GM12873 (cell line): Measurements from ENCODE around the gene MARCHF6.

Experiments used
- TF ChIP-seq, protein P1 (sequence below): IDR thresholded peaks from 2 replicates; pipeline ENCODE4 v1.5.1; 2012; ENCODE audit warnings: low read depth, mild to moderate bottlenecking, moderate library complexity, low read length, control low read depth; ENCODE audit not compliant: insufficient read depth; ENCODE audit errors: missing control alignments

Gene MARCHF6

DNA sequence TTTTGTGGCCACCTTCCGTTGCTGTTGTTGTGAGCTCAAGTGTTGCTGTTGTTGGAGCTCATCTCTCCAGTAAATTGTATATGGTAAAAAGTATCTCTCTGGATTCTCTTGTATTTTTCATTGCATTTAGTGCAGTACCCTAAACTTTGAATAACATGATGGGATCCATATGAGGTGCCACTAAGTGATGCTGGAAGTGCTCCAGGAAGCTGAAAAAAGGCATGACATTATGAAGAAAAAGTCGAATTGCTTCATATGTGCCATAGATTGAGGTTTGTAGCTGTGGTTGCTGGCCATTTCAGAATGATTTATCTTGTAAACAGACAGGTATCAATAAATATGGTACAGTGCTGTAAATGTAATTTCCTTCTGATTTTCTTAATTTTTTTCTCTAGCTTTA, 5.5 kb downstream of the MARCHF6 start:
- TF ChIP-seq, protein P1, sequence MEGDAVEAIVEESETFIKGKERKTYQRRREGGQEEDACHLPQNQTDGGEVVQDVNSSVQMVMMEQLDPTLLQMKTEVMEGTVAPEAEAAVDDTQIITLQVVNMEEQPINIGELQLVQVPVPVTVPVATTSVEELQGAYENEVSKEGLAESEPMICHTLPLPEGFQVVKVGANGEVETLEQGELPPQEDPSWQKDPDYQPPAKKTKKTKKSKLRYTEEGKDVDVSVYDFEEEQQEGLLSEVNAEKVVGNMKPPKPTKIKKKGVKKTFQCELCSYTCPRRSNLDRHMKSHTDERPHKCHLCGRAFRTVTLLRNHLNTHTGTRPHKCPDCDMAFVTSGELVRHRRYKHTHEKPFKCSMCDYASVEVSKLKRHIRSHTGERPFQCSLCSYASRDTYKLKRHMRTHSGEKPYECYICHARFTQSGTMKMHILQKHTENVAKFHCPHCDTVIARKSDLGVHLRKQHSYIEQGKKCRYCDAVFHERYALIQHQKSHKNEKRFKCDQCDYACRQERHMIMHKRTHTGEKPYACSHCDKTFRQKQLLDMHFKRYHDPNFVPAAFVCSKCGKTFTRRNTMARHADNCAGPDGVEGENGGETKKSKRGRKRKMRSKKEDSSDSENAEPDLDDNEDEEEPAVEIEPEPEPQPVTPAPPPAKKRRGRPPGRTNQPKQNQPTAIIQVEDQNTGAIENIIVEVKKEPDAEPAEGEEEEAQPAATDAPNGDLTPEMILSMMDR = no peak

DNA sequence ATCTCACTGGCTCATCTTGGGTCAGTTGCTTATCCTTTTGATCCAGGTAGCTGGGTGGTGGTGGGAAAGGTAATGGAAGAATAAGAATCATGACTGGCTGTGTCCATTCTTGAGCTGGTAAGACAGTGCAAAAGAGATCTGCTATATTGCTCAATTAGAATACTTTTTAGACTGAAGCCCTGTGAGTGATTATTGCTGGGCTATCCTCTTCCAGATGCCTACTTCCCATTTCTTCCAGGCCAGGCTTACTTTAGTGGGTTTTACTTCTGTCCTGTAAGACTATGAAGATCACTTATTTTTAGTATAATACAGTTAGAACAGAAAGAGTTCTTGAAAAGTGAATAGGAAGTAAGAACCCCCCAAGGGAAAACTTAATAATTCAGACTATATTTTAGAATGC, 7.2 kb downstream of the MARCHF6 start:
- TF ChIP-seq, protein P1 = no peak

DNA sequence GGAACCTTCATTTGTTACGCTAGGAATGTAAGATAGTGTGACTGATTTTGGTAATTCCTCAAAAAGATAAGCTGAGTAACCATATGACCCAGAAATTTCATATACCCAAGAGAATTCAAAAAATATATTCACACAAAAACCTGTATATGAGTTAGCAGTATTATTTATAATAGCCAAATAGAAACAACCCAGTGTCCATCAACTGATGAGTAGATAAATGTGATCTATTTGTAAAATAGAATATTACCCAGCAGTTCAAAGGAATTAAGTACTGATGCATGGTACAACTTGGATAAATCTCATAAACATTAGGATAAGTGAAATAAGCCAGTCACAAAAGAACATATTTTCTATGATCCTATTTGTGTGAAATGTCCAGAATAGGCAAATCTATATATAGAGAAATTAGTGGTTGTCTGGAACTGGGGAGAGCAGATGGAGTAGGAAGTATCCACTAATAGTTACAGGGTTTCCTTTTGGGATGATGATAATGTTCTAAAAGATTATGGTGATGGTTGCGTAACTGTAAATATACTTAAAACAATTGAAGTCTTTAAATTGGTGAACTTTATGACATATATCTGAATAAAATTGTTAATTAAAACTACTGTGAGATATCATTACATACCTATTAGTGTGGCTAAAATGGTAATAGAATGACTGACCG, 10.2 kb downstream of the MARCHF6 start:
- TF ChIP-seq, protein P1 = no peak

DNA sequence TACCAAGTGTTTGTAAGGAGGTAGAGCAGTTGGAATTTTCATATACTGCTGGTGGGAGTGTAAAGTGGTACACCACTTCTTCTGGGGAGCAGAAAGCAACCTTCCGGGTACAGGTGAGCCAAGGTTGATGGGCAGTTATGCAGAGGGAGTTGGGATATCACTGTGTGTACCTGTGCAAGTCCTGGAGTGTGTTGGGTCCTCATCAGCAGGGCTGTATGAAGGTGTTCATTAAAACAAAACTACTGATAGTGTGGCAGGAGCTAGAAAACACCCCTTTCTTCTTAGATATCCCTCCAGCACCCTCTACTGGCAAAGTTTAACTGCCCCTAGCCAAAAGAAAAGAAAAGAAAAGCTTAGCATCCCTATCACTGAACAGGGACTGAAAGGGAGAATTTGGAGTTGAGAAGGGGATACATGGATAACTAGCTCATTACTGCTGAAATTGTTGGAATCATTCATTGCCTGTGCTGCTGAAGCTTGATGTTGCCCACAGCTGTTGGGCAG, 10.7 kb downstream of the MARCHF6 start:
- TF ChIP-seq, protein P1 = peak; percentile 40

DNA sequence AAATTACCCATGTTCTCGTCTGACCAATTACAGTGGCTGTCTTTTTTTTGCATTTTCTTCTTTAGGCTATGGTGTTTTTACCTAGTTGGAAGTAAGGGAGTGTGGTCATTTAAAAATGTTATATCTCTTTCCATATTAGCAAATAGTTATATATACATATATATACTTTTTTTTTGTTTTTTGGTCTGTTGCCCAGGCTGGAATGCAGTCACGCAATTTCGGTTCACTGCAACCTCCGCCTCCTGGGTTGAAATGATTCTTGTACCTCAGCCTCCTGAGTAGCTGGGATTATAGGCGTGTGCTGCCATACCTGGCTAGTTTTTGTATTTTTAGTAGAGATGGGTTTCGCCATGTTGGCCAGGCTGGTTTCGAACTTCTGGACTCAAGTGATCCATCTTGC, 12.3 kb downstream of the MARCHF6 start:
- TF ChIP-seq, protein P1 = no peak

DNA sequence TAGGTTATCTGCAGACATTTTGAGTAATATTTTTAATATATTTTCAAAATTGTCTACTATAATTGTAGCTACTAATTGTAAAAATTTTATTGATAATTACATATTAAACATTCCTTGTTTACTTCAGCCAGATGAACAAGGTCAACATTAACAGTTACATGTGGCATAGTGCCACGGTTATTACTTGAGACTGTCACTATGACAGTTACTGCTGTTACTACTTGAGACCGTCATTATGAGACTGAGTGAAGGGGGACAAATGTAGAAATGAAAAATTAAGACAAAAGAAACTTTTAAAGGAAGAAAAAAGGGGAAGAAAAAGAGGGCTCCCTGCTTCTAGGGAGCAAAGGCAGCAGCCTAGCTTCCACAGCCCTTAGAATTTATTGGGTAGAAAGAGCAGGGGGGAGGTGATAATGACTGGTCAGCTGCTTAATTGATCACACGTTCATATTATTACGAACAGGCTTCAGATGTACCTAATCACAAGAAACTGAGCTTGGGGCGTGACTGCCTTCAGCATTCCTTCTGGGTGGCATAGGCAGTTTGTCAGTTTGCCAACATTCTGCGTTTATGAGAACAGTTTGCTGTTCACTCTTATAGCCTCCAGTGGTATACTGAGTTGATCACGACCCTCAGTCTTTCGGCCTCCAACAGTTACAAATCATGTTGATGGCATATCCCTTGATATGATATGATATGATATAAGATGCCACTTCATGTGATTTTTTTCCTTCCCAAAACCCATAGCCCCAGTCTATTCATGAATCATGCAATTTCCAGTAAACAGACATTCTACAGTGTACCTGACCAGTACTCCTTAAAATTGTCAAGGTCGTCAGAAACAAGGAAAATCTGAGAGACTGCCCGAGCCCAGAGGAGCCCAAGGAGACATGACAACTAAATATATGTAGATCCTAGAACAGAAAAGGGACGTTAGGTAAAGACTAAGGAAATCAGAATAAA, 13.1 kb downstream of the MARCHF6 start:
- TF ChIP-seq, protein P1 = no peak

DNA sequence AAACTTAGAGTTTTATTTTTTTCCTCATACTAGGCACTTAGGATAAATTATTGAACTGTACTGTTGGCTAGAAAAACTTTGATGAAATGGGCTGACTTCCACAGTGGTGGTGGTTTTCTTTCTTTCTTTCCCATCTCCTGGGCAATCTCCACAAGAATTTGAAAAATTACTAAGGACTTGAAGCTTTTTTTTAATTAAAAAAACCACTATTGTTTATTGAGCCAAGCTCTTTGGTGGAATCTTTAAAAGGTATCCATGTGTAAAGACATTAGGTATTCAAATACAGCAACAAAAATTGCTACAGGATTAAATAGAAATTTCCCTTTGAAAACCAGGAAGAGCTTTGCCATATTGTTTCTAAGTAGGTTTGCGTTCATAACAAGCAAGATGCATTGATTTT, 14.1 kb downstream of the MARCHF6 start:
- TF ChIP-seq, protein P1 = no peak
